A375 (cell line): ENCODE results near the gene C22orf23. TPM values are rescaled to one million over a fixed set of nuclear protein-coding genes. Genes with fewer than 3 reads are reported as not detected.

Source experiments
- total RNA-seq: library from RNA; depleted of rRNA; stranded (reverse); fragments of >200 nt; shearing (Covaris generic); gene quantifications from 2 replicates; pipeline ENCODE4 v1.2.3, GENCODE V29; 2014; rRNA removed

Gene C22orf23
- total RNA-seq: 1.0 TPM in 1 of 2 replicates, not detected in the other

GRCh38 chr22:37953437-37954179, at the start of gene C22orf23, which contains the start of gene POLR2F:
TSS of gene C22orf23 (minus strand) at chr22:37953601. CDS start at chr22:37953149, 452 bp downstream.
TSS of gene POLR2F (plus strand) at chr22:37953699. CDS start at chr22:37953788, 89 bp downstream.

DNA sequence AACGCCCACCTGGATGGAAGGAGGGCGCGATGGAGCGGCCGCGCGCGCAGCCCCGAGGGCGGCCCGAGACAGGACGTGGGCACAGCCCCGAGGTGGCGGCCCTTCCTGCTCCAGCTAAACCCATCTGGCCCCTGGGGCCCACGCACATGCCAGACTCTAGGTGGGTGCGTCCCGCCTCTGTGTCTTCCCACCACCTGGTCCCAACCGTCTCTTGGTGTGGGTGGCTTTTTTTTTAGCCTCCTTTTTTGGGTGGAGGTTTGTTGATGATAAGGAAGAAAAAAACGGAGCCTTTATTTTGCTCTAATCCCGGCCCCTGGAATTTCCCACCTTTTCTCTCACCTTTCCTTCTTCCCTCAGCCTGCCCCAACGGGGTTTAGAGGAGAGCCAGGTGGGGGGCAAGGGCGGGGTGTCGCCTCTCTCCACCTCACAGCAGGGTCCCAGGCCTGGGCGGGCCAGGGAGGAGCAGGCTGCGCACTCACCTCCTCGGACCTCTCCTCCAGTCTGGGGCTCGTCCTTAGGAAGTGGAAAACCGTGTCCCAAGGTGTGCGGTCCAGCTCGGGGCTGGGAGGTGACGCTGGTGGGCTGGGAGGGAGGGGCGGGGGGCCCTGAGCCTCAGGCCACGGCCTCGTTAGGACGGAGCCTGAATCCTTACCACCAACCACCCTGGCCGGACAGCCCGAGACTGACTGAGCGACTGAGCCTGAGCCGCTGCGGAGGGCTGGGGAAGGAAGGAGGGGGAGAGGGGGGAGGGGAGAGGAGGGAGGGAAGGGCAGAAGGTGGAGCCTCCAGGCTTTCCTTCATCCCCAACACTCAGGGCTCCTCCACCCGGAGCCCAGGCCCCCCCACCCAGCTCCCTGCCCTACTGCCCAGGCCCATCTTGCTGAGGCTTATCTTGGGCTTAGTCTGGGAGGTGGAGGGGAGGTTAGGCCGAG, 30.7 kb upstream of the C22orf23 start, which contains the start of gene SOX10:
TSS of gene SOX10 (minus strand) at position 696 of the 932 bp plus-strand sequence. CDS start 771 bp downstream, outside the sequence.

DNA sequence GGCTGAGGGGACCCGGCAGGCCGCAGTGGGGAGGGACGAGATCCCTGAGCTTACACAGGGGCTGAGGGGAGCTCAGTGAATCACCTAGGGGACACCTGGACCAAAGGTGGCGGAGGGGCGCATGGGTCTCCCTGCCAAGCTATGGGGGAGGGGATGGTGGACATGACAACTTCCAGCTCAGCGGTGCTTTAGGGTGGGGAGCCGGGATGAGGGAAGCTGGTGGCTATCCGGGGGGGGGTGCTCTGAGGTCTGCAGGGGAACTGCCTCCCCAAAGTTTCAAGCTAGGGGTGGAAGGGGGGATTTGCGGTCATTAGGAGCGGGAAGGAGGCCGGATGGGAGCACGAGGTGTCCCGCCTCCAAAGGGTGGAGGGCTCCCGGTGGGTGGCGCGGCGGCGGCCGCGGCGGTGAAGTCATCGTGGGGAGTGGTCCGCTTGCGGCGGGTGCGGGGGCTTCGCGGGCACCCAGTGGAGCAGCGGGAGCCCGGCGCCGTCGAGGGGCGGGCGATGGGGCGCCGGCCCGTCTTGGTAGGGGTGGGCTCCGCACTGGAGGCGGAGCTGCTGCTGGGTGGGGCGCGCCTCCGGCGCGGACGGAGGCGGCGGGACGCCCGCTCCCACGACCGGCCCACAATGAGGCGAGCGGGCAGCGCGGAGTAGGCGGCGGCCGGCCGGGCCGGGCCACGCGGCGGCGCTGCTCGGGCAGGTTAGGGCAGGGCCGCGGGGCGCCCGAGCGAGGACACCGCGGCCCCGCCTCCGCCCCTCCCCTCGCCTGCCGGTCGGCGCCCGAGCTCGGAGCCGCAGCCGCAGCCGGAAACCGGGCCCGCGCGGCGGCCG, 47.7 kb downstream of the C22orf23 start, which contains the start of gene MICALL1:
TSS of gene MICALL1 (plus strand) at position 764 of the 830 bp plus-strand sequence. CDS start 126 bp downstream, outside the sequence.

Other genes starting within 250 kb of the C22orf23 start
- gene GCAT, start 145.7 kb downstream of the C22orf23 start, total RNA-seq: 14.6 and 17.4 TPM in 2 replicates
- not detected in 2 replicates for gene GALR3, start 130.2 kb downstream of the C22orf23 start, total RNA-seq
- gene ANKRD54, start 109.3 kb downstream of the C22orf23 start, total RNA-seq: 43.5 and 50.7 TPM in 2 replicates
- 429 and 461 TPM in 2 replicates for gene EIF3L, start 104.2 kb downstream of the C22orf23 start, total RNA-seq
- 56.4 and 64.6 TPM in 2 replicates for gene MICALL1, start 47.3 kb downstream of the C22orf23 start, total RNA-seq
- 484 and 496 TPM in 2 replicates for gene POLR2F, start 98 bp upstream of the C22orf23 start, total RNA-seq
- gene SOX10, start 31.0 kb upstream of the C22orf23 start, total RNA-seq: 240 and 303 TPM in 2 replicates
- gene PICK1, start 103.8 kb upstream of the C22orf23 start, total RNA-seq: 30.3 and 33.0 TPM in 2 replicates
- gene SLC16A8, start 130.6 kb upstream of the C22orf23 start, total RNA-seq: not detected in 2 replicates
- 44.1 and 48.5 TPM in 2 replicates for gene BAIAP2L2, start 157.1 kb upstream of the C22orf23 start, total RNA-seq
- gene PLA2G6, start 228.2 kb upstream of the C22orf23 start, total RNA-seq: 19.7 and 20.1 TPM in 2 replicates
- gene MAFF, start 248.4 kb upstream of the C22orf23 start, total RNA-seq: 57.0 and 62.2 TPM in 2 replicates